GM18505 (cell line): ENCODE measurements around the gene NUP153.
A peak's percentile ranks its signal among the peaks of the same experiment; 100 is the strongest.

Experiments used
- ATAC-seq: cut with Tn5 transposase; IDR thresholded peaks from one replicate; pipeline ENCODE4 v1.9.1; 2021; ENCODE audit not compliant: unreplicated experiment
- POLR2A ChIP-seq: IDR thresholded peaks from 4 replicates; pipeline ENCODE4 v1.6.1; 2011; ENCODE audit warnings: borderline replicate concordance; ENCODE audit not compliant: insufficient read depth, insufficient read length; ENCODE audit errors: extremely low read depth

The NUP153 gene

GRCh38 chr6:17628873-17629272 lies 77.9 kb downstream of the NUP153 start:
- ATAC-seq = peak; percentile 69
- TF ChIP-seq POLR2A = no peak

- ATAC-seq = no peak
- no peak for TF ChIP-seq POLR2A
Observed at GRCh38 chr6:17624396-17624795, 82.3 kb downstream of the NUP153 start.

GRCh38 chr6:17622144-17622543 lies 84.6 kb downstream of the NUP153 start:
- no peak for ATAC-seq
- no peak for TF ChIP-seq POLR2A

GRCh38 chr6:17621003-17621402 lies 85.7 kb downstream of the NUP153 start:
- ATAC-seq = peak; percentile 72

GRCh38 chr6:17615794-17616193 lies 90.9 kb downstream of the NUP153 start:
- no peak for ATAC-seq
- TF ChIP-seq POLR2A = no peak

More at GRCh38 chr6:17621003-17621402, 85.7 kb downstream of the NUP153 start:
- no peak for TF ChIP-seq POLR2A

- no peak for TF ChIP-seq POLR2A
- no peak for ATAC-seq
Observed at GRCh38 chr6:17612048-17612447, 94.7 kb downstream of the NUP153 start.

GRCh38 chr6:17610835-17611234 lies 95.9 kb downstream of the NUP153 start:
- TF ChIP-seq POLR2A = no peak
- no peak for ATAC-seq

- no peak for ATAC-seq
- no peak for TF ChIP-seq POLR2A
Observed at GRCh38 chr6:17606606-17607005, 100.1 kb downstream of the NUP153 start.

- TF ChIP-seq POLR2A = no peak
- no peak for ATAC-seq
Observed at GRCh38 chr6:17602888-17603287, 103.8 kb downstream of the NUP153 start.

GRCh38 chr6:17601386-17601703 lies 105.4 kb downstream of the NUP153 start:
- no peak for TF ChIP-seq POLR2A
- ATAC-seq = no peak

GRCh38 chr6:17600527-17601385 lies 106.0 kb downstream of the NUP153 start:
- no peak for TF ChIP-seq POLR2A
- ATAC-seq = peak; percentile 56

GRCh38 chr6:17599877-17600526 lies 106.7 kb downstream of the NUP153 start, which contains the start of gene FAM8A1:
Gene FAM8A1, plus strand, starts transcription at chr6:17600302. Its CDS starts 108 bp downstream, at chr6:17600410.
- TF ChIP-seq POLR2A = peak; percentile 72
- ATAC-seq = peak; percentile 91

- TF ChIP-seq POLR2A = no peak
- no peak for ATAC-seq
Observed at GRCh38 chr6:17596085-17596484, 110.6 kb downstream of the NUP153 start.

- ATAC-seq = no peak
- no peak for TF ChIP-seq POLR2A
Observed at GRCh38 chr6:17593246-17593645, 113.5 kb downstream of the NUP153 start.

GRCh38 chr6:17591287-17591686 lies 115.4 kb downstream of the NUP153 start:
- no peak for ATAC-seq
- no peak for TF ChIP-seq POLR2A
